Tibial nerve (tissue), 4 donors: Measurements from ENCODE around the gene PROCA1. TPM values are rescaled to one million over a fixed set of nuclear protein-coding genes. Genes with fewer than 3 reads are reported as not detected.
A peak's percentile ranks its signal among the peaks of the same experiment; 100 is the strongest.

ENCODE experiments used
- DNase-seq, 2 donors: peaks; one replicate each; pipeline ENCODE4 v3.0.0-alpha.2; 2019; ENCODE audit warnings: low spot score in 2 of 2
- H3K27ac ChIP-seq, 4 donors: fragments of 200-600 bp; sonication (generic) in 3 of 4; one replicate each; pipeline ENCODE4 v1.5.1; 2017 to 2019; ENCODE audit warnings: mild to moderate bottlenecking in 1 of 4
- H3K27me3 ChIP-seq, 2 donors: fragments of 200-600 bp; sonication (generic) in 1 of 2; one replicate each; pipeline versions ENCODE4 v1.5.1 to v1.6.0; 2017 to 2019
- H3K36me3 ChIP-seq, 3 donors: fragments of 200-600 bp; sonication (generic); one replicate each; pipeline ENCODE4 v1.5.1; 2018 to 2019
- H3K4me1 ChIP-seq, 4 donors: fragments of 200-600 bp; sonication (generic) in 3 of 4; one replicate each; pipeline ENCODE4 v1.5.1; 2017 to 2019
- H3K4me3 ChIP-seq, 4 donors: fragments of 200-600 bp; sonication (generic) in 3 of 4; one replicate each; pipeline ENCODE4 v1.5.1; 2017 to 2019; ENCODE audit warnings: mild to moderate bottlenecking in 1 of 4, moderate library complexity in 1 of 4
- H3K9me3 ChIP-seq, 4 donors: fragments of 200-600 bp; sonication (generic) in 3 of 4; one replicate each; pipeline ENCODE4 v1.5.1; 2017 to 2019
- CTCF ChIP-seq, 5 experiments: fragments of 200-600 bp in 3 of 5; fragments of 450-650 bp in 2 of 5; sonication (generic) in 3 of 5; IDR thresholded peaks; one replicate each; pipeline ENCODE4 v1.5.1; 2016 to 2019; ENCODE audit warnings: antibody characterized with exemption in 5 of 5, mild to moderate bottlenecking in 3 of 5, moderate library complexity in 2 of 5
- EP300 ChIP-seq, 2 donors: sonication (generic); formaldehyde crosslinking; IDR thresholded peaks; one replicate each; pipeline ENCODE4 v1.6.1; 2017; ENCODE audit warnings: antibody characterized with exemption in 2 of 2, mild to moderate bottlenecking in 1 of 2
- POLR2A ChIP-seq, 2 donors: fragments of 450-650 bp; IDR thresholded peaks; one replicate each; pipeline ENCODE4 v1.6.1; 2017; ENCODE audit warnings: antibody characterized with exemption in 2 of 2, mild to moderate bottlenecking in 2 of 2, moderate library complexity in 2 of 2
- WGBS, 2 donors: methylation state at CpG; one replicate each; pipeline ENCODE4 v1.1.5; 2018; 5-methylcytosine and 5-hydroxymethylcytosine counted together
- total RNA-seq, 4 donors: library from RNA; depleted of rRNA; stranded (reverse); fragments of >200 nt; gene quantifications; one replicate each; pipeline ENCODE4 v1.1.0, GENCODE V29; 2016

The PROCA1 gene
- total RNA-seq, 4 donors from 2014 or later, result 2.1 to 6.3 (median 4.6) TPM

- DNase-seq, result no peak
- Histone ChIP-seq H3K27ac (peak overlapping the region; percentile 93 to 100 (median 98)), H3K9me3 (no peaks in the 10 kb centered on the region), H3K4me1 (peaks cover 0 to 82% (median 40%) of the 10 kb centered on the region in 4 donors), H3K4me3 (peak overlapping the region in 1 of 4 donors; percentile 63), H3K27me3 (no peaks in the 10 kb centered on the region), H3K36me3 (peaks cover 0 to 41% (median 0%) of the 10 kb centered on the region in 3 donors)
- no peak for TF ChIP-seq CTCF (IDR thresholded peaks at IDR 0.05)
- TF ChIP-seq EP300 (IDR thresholded peaks at IDR 0.05), result no peak
- no peak for TF ChIP-seq POLR2A (IDR thresholded peaks at IDR 0.05)
- 9 to 20% methylated on average over 5 of the region's 5 CpGs for WGBS, 2 donors
These were observed 34.9 kb upstream of the PROCA1 start for GRCh38 chr17:28746611-28747050.

- Histone ChIP-seq H3K4me1 (peaks cover 0 to 87% (median 40%) of the 10 kb centered on the region in 4 donors), H3K9me3 (no peaks in the 10 kb centered on the region), H3K36me3 (peaks cover 0 to 34% (median 0%) of the 10 kb centered on the region in 3 donors), H3K27ac (peak overlapping the region; percentile 93 to 100 (median 98)), H3K27me3 (no peaks in the 10 kb centered on the region), H3K4me3 (peak overlapping the region in 3 of 4 donors; percentile 63 to 89 (median 87))
- 59% methylated on average over 4 of the region's 4 CpGs; no CpG with 5 or more reads in 1 of the 2 donors for WGBS, 2 donors
- no peak for DNase-seq
- TF ChIP-seq EP300 (IDR thresholded peaks at IDR 0.05) (no peak), CTCF (IDR thresholded peaks at IDR 0.05) (no peak), POLR2A (IDR thresholded peaks at IDR 0.05) (no peak)
These were observed 34.2 kb upstream of the PROCA1 start for GRCh38 chr17:28745786-28746411.

- 2 to 3% methylated on average over 21 to 23 of the region's 31 CpGs for WGBS, 2 donors
- H3K27ac ChIP-seq, result peak overlapping the region; percentile 93 to 100 (median 98)
- H3K9me3 ChIP-seq, result no peaks in the 10 kb centered on the region
- H3K4me1 ChIP-seq, result peaks cover 0 to 80% (median 40%) of the 10 kb centered on the region in 4 donors
- H3K27me3 ChIP-seq, result no peaks in the 10 kb centered on the region
- TF ChIP-seq EP300 (IDR thresholded peaks at IDR 0.05), result peak in 1 of 2 donors; percentile 65
- peak in 1 of 5 experiments; percentile 34 for TF ChIP-seq CTCF (IDR thresholded peaks at IDR 0.05)
- peak in 1 of 2 donors; percentile 56 for TF ChIP-seq POLR2A (IDR thresholded peaks at IDR 0.05)
- peaks cover 0 to 29% (median 0%) of the 10 kb centered on the region in 3 donors for H3K36me3 ChIP-seq
- H3K4me3 ChIP-seq, result peak overlapping the region; percentile 63 to 89 (median 86)
- peak; percentile 30 to 41 for DNase-seq
These were observed 33.5 kb upstream of the PROCA1 start for GRCh38 chr17:28744972-28745785.

GRCh38 chr17:28744104-28744971 is 32.6 kb upstream of the PROCA1 start:
- Histone ChIP-seq H3K9me3 (no peaks in the 10 kb centered on the region), H3K4me3 (peak overlapping the region; percentile 63 to 89 (median 86)), H3K4me1 (peaks cover 0 to 72% (median 38%) of the 10 kb centered on the region in 4 donors), H3K36me3 (peaks cover 0 to 23% (median 0%) of the 10 kb centered on the region in 3 donors), H3K27me3 (no peaks in the 10 kb centered on the region), H3K27ac (peak overlapping the region; percentile 93 to 100 (median 98))
- WGBS, 2 donors, result 1 to 2% methylated on average over 22 to 53 of the region's 61 CpGs
- TF ChIP-seq CTCF (IDR thresholded peaks at IDR 0.05) (no peak), EP300 (IDR thresholded peaks at IDR 0.05) (peak in 1 of 2 donors; percentile 63), POLR2A (IDR thresholded peaks at IDR 0.05) (no peak)
- DNase-seq, result peak in 1 of 2 donors; percentile 54
